ENCODE data around the gene TRPM2. TPM values are rescaled to one million over a fixed set of nuclear protein-coding genes. Genes with fewer than 3 reads are reported as not detected.

TRPM2 gene
- total RNA-seq = under 0.01 and 0.24 TPM in 2 replicates

DNA sequence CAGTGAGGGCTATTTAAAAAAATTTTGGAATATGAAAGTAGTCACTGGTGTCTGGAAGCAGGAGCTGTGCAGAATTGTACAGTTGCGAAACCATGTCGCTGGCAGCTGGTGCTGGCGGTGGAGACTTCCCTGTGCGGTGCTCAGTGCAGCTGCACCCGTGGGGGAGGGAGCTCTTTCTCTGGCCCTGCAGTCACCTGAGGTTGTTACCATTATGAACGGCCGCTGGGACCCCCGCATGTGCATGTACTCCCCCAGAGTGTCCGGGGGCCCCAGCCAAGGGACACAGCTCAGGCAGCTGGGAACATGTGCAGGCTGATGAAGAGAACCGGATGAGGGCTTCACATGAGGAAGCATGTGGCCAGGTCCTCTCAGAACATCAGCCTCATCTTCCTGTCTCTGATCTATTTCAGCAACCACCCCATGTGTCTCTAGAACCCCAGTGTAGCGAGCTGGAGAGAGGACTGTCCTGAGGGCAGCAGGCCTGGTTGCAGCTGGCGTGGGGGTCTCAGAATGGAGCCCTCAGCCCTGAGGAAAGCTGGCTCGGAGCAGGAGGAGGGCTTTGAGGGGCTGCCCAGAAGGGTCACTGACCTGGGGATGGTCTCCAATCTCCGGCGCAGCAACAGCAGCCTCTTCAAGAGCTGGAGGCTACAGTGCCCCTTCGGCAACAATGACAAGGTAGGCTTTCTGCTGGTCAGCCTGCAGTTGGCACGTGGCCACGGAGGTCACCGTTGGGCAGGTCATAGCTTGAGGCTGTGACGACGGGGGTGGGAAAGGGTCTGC lies at the start of gene TRPM2:
TSS of gene TRPM2 (plus strand) at position 431 of the 780 bp plus-strand sequence. CDS start at position 511, 80 bp downstream.

GRCh38 chr21:44338971-44339910 lies 14.2 kb upstream of the TRPM2 start, which contains the start of gene CFAP410:
Gene CFAP410, minus strand, starts transcription at chr21:44339390. Its CDS starts 196 bp downstream, at chr21:44339194.

GRCh38 chr21:44454747-44455523 lies 101.5 kb downstream of the TRPM2 start, which contains the start of gene LRRC3:
Gene LRRC3, plus strand, starts transcription at chr21:44455510. Its CDS starts 1,135 bp downstream, at chr21:44456645.

Other genes with a start within 250 kb of the TRPM2 start
- gene PWP2, start 246.2 kb upstream of the TRPM2 start, total RNA-seq = 4.8 and 9.2 TPM in 2 replicates
- 11.5 and 15.2 TPM in 2 replicates for gene GATD3, start 219.9 kb upstream of the TRPM2 start, total RNA-seq
- gene ICOSLG, start 112.7 kb upstream of the TRPM2 start, total RNA-seq = 0.85 and 1.2 TPM in 2 replicates
- not detected in 2 replicates for gene DNMT3L, start 91.7 kb upstream of the TRPM2 start, total RNA-seq
- not detected in 2 replicates for gene AIRE, start 67.7 kb upstream of the TRPM2 start, total RNA-seq
- 113 and 239 TPM in 2 replicates for gene PFKL, start 53.6 kb upstream of the TRPM2 start, total RNA-seq
- 5.1 and 7.9 TPM in 2 replicates for gene CFAP410, start 14.2 kb upstream of the TRPM2 start, total RNA-seq
- gene LRRC3, start 101.9 kb downstream of the TRPM2 start, total RNA-seq = 0.43 and 0.72 TPM in 2 replicates
- gene KRTAP10-1, start 186.6 kb downstream of the TRPM2 start, total RNA-seq = not detected in 2 replicates
- not detected in 2 replicates for gene KRTAP10-2, start 197.9 kb downstream of the TRPM2 start, total RNA-seq
- not detected in 2 replicates for gene KRTAP10-3, start 205.2 kb downstream of the TRPM2 start, total RNA-seq
- not detected in 2 replicates for gene KRTAP10-4, start 220.1 kb downstream of the TRPM2 start, total RNA-seq
- not detected in 2 replicates for gene KRTAP10-5, start 227.0 kb downstream of the TRPM2 start, total RNA-seq
- gene KRTAP10-6, start 238.9 kb downstream of the TRPM2 start, total RNA-seq = not detected in 2 replicates
- gene KRTAP10-7, start 247.0 kb downstream of the TRPM2 start, total RNA-seq = not detected in 2 replicates